ENCODE data around the gene TNFRSF1B.

The TNFRSF1B gene

GRCh38 chr1:12142141-12142823 is 24.5 kb upstream of the TNFRSF1B start:
- DNase-seq, result no peak

GRCh38 chr1:12142891-12143630 is 23.7 kb upstream of the TNFRSF1B start:
- no peak for DNase-seq

- no peak for DNase-seq
These were observed 23.1 kb upstream of the TNFRSF1B start for GRCh38 chr1:12143631-12144155.

GRCh38 chr1:12144236-12144635 is 22.6 kb upstream of the TNFRSF1B start:
- no peak for DNase-seq

- no peak for DNase-seq
These were observed 21.8 kb upstream of the TNFRSF1B start for GRCh38 chr1:12144969-12145368.

GRCh38 chr1:12145616-12146342 is 21.0 kb upstream of the TNFRSF1B start:
- no peak for DNase-seq

GRCh38 chr1:12146343-12147112 is 20.3 kb upstream of the TNFRSF1B start:
- no peak for DNase-seq

GRCh38 chr1:12147201-12147701 is 19.5 kb upstream of the TNFRSF1B start:
- DNase-seq, result no peak

- DNase-seq, result no peak
These were observed 18.4 kb upstream of the TNFRSF1B start for GRCh38 chr1:12148160-12148957.

GRCh38 chr1:12148958-12149790 is 17.6 kb upstream of the TNFRSF1B start:
- no peak for DNase-seq

GRCh38 chr1:12149791-12150175 is 17.0 kb upstream of the TNFRSF1B start:
- DNase-seq, result no peak

- DNase-seq, result no peak
These were observed 16.2 kb upstream of the TNFRSF1B start for GRCh38 chr1:12150456-12151200.

GRCh38 chr1:12151465-12151864 is 15.3 kb upstream of the TNFRSF1B start:
- no peak for DNase-seq

- no peak for DNase-seq
These were observed 14.5 kb upstream of the TNFRSF1B start for GRCh38 chr1:12152113-12152891.

GRCh38 chr1:12153181-12153785 is 13.5 kb upstream of the TNFRSF1B start:
- DNase-seq, result no peak

- no peak for DNase-seq
These were observed 11.5 kb upstream of the TNFRSF1B start for GRCh38 chr1:12155328-12155727.

- DNase-seq, result no peak
These were observed 9.2 kb upstream of the TNFRSF1B start for GRCh38 chr1:12157366-12158231.
